GM19328 (cell line): ENCODE measurements around the gene KHDC1.
"Not testable (repeated sequence)": the region's sequence is repeated elsewhere in the genome, so short reads cannot be mapped to it uniquely, and the experiment has no call there.

Experiments used
- ATAC-seq: cut with Tn5 transposase; IDR thresholded peaks from one replicate; pipeline ENCODE4 v1.9.1; 2021; ENCODE audit warnings: mild to moderate bottlenecking, moderate library complexity; ENCODE audit not compliant: unreplicated experiment

The KHDC1 gene, protein sequence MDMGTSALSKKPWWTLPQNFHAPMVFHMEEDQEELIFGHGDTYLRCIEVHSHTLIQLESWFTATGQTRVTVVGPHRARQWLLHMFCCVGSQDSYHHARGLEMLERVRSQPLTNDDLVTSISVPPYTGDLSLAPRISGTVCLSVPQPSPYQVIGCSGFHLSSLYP

DNA sequence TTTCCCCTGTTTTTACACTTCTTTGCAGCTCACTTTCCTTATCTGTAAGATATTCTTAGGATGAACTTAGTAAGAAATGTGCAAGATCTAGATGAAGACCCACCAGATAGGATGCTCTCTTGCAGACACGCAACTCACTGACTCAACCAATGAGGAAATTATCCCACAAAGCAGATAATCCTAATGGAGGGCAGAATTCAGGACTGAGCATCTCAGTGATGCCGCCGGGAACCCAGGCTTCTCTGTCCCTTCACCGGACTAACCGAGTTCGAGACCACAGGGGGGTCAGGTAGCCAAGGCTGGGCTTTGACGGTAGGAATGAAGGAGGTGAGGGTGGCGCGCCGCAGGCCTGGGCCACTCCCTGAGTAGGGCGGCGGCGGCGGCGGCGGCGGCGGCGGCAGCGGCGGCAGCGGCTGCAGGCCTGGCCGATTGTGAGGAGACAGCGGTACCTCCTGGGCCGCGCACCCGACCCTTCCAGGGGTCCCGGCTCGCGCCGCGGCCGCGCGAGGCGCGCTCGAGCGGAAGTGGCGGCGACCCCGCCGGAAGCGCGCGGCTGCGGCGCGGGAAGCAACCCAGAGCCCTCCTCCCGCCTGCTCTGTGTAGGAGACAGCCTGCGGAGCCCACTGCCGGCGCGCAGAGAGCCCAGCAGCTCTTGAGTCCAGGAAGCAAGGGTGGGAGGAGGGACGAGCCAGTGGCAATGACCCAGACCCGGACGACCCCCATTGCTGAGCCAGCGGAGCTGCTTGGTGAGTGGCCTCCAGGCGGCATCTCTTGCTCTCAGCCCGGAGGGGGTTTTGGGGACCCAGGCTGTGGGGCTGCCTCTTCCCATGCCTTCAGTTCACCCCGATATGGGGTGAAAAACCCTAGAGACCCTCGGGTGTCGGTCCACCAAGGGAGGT is at the start of gene KHDC1:
TSS of gene KHDC1 (minus strand) at position 526 of the 899 bp plus-strand sequence. CDS start 20,679 bp downstream, outside the sequence.
- ATAC-seq, result peak; percentile 93

DNA sequence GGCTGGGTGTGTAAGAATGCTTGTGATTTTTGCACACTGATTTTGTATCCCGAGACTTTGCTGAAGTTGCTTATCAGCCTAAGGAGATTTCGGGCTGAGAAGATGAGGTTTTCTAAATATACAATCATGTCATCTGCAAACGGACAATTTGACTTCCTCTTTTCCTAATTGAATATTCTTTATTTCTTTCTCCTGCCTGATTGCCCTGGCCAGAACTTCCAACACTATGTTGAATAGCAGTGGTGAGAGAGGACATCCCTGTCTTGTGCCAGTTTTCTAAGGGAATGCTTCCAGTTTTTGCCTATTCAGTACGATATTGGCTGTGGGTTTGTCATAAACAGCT is 47.5 kb upstream of the KHDC1 start:
- ATAC-seq, result not testable (repeated sequence)

DNA sequence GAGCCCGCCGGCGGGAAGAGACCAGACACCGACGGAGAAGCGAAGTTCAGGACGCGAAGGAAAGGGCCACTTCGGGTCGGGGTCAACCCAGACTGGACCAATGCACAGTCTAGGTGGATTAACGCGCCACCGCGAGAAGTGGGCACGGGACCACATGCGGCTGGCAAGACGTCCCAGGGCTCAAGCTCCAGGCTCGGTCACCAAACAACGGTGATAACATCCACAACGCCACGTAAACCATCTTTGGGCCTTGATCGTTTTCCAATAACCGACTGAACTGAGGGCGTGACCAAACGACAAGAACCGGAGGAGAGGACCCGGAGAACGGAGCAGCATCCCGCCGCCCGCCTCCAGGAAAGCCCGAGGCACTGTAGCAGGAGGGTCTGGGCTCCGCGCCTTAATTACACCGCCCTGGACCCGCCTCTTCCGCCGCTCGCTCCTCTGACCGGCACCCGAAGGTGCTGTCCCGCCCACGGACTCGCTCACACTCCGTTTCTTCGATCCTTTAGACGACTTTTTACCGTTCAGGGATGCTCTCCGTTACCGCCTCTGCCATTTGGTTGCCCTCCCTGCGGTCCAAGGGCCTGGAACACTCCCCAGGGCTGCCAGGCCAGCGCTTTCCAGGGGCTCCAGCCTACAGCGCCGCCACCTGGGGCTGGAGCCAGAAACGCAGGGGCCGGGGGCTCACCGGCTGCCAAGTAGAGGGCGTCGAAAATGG is 46.9 kb upstream of the KHDC1 start:
- ATAC-seq, result peak; percentile 98

DNA sequence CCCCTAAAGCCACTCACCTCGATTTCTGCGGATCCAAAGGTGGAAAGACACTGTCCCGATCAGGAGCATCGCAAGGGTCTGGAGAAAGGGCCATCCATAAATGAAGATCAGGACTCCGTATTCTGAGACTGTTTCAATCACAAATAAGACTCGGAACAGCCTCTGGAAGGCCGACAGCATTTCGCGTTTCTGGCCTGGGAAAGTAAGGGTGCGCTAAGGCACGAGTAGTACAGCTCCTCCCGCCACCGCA is 46.5 kb upstream of the KHDC1 start:
- no peak for ATAC-seq

DNA sequence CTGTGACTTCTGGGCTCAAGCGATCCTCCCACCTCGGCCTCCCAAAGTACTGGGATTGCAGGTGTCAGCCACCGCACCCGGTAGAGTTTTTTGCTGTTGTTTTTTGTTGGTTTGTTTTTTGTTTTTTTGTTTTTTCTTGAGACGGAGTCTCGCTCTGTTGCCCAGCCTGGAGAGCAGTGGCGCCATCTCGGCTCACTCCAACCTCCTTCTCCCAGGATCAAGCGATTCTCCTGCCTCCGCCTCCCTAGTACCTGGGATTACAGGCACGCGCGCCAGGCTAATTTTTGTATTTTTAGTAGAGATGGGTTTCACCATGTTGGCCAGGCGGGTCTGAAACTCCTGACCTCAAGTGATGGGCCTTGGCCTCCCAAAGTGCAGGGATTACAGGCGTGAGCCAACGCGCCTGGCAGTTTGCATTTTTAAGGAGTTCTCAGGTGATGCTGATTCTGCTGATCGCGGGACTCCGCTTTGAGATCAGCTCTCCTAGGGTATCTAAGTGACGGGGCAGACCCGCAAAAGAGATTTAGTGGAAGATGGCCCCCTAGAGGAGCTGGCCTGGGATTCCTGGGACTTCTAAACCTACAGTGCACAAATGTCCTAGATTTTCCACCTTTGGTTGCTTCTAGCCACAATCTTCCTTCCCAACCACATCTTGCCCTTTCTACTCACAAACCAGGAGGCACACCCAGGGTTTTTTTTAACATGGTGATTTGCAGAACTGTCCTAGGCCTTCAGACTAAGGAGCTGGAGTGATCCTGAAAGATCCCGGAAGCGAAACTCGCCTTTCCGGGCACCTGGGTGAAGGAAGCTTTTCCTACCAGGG is 45.9 kb upstream of the KHDC1 start:
- ATAC-seq, result no peak

DNA sequence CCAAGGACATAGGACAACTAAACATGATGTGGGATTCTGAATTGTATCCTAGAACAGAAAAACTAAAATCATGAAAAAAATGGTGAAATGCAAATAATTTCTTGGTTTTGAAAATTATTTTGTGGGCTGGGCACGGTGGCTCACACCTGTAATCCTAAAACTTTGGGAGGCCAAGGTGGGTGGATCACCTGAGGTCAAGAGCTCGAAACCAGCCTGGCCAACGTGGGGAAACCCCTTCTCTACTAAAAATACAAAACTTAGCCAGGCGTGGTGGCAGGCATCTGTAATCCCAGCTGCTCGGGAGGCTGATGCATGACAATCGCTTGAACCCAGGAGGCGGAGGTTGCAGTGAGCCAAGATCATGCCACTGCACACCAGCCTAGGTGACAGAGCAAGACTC is 40.8 kb upstream of the KHDC1 start:
- ATAC-seq, result not testable (repeated sequence)

DNA sequence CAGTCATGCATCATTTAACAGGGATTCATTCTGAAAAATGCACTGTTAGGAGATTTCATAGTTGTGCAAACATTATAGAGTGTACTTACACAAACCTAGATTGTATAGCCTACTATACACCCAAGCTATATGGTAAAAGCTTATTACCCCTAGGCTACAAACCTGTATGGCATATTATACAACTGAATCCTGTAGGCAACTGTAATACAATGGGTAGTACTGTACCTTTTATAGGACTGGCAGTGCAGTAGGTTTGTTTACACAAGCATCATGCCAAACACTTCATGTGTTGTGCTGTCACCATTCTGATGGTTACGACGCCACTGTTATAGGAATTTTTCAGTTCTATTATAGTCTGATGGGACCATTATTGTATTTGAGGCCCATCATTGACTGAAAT is 39.3 kb upstream of the KHDC1 start:
- no peak for ATAC-seq

DNA sequence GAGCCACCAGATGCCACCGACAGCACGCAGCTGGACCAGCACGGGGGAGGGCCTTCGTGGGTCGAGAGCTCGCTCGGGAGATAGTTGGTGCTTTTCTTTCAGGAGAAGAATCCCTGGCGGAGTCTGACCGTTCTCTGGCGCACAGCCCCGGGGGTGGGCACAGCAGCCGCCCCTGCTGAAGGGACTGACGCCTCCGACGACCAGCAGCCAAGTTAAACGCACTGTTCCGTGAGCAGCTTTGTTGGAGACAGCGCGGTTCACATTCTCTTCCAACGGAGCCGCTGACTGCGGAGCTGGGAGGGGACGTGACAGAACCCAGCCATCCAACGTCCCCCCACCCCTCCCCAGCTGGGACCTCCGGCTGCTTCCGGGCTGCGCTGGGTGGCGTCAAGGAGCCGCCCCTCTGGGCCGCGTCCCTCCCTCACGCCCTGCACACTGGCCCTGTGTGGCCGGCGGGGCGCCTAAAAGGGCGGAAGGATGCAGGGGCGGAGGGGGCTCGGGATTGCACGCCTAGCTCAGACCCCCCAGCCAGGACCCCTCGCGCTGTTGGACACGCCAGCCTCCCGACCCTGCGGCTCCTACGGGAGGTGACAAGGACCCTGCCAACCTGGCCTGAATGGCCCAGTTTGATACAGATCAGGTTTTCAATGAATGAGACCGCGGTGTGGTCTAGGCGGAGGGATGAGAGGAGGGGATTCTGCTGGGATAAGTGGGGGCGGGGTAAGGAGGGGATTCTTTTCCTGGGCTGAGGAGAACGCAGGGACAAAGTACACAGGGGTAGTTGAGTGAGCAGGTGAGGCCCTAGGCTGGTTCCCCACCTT is 36.4 kb upstream of the KHDC1 start:
- no peak for ATAC-seq

DNA sequence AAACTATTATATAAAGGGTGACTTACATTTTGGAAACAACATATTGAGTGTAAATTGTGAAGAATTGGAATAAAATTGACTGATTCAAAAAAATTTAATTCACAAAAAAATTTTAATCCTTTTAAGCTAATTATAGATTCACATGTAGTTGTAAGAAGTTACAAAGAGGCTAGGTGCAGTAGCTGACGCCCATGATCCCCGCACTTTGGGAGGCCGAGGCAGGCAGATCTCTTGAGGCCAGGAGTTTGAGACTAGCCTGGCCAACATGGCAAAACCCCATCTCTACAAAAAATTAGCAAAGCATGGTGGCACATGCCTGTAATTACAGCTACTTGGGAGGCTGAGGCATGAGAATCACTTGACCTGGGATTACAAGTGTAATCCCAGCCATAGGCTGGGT is 30.3 kb upstream of the KHDC1 start:
- no peak for ATAC-seq

DNA sequence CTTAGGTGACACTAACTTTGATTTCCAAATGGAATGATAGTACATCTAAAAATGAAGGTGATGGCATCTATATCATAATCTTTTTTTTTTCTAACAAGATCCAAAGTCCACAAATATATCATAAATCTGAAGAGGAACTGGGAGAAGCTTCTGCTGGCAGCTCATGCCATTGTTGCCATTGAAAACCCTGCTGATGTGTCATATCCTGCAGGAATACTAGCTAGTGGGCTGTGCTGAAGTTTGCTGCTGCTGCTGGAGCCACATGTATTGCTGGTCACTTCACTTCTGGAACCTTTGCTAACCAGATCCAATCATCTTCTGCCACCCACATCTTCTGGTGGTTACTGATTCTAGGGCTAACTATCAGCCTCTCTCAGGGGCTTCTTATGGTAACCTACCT is 27.4 kb upstream of the KHDC1 start:
- ATAC-seq, result no peak

DNA sequence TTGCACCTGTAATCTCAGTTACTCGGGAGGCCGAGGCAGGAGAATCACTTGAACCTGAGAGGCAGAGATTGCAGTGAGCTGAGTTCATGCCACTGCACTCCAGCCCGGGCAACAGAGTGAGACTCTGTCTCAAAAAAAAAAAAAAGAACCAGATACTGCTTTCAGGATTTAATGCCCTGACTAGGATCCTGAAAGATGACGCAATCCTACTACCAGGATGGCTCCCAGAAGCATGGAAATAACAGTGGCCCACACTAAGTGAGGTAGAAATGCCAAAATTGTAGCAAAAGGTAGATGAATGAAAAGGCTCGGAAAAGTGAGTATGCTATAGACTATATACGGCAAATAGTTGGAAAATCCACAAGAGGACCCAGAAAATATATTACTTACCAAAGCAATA is 23.8 kb upstream of the KHDC1 start:
- ATAC-seq, result no peak

DNA sequence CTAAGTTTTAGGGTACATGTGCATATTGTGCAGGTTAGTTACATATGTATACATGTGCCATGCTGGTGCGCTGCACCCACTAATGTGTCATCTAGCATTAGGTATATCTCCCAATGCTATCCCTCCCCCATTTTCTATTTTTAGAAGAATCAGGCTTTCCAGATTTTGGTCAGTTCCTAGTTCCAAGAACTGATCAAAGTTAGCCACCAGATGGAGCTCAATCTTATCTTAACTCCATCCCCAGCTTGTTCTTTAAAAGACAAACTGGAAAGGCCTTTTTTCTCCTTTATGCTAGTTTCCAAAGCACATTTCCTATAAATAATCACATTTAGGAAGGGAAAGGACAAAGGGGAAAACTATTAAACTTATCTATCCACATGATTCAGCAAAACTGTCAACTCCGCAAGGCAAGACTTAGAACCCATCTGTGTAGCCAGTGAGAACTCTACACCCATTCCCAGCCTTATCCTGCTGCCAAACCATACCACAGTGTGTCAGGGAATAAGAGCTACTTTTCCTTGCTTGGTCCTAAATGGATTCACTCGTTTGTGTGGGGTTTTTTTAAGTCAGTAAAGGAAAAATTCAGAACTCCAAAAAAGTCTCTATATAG is 22.8 kb upstream of the KHDC1 start:
- no peak for ATAC-seq

DNA sequence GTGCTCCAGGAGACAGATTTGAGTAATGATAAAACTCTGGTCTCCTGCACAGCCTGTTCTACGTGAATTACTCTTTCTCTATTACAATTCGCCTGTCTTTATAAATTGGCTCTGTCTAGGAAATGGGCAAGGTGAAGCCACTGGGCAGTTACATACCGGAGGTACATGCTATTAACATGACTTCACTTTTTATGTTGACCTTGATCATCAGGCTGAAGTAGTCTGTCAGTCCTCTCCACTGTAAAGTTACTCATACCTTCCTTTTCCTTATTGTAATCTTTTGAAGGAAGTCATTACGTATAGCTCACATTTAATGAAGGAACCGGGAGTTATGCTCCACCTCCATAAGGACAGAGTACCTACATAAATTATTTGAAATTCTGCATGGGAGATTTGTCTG is 19.9 kb upstream of the KHDC1 start:
- ATAC-seq, result no peak

DNA sequence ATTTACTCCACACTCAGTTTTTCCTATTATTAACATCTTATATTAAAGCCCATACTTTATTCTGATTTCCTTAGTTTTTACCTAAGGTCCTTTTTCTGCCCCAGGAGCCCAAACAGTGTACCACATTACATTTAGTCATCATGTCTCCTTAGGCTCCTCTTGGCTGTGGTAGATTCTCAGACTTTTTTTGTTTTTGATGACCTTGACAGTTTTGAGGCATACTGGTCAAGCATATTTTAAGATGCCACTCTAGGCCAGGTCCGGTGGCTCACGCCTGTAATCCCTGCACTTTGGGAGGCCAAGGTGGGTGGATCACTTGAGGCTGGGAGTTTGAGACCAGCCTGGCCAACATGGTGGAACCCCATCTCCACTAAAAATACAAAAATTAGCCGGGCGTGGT is 18.7 kb upstream of the KHDC1 start:
- ATAC-seq, result not testable (repeated sequence)

DNA sequence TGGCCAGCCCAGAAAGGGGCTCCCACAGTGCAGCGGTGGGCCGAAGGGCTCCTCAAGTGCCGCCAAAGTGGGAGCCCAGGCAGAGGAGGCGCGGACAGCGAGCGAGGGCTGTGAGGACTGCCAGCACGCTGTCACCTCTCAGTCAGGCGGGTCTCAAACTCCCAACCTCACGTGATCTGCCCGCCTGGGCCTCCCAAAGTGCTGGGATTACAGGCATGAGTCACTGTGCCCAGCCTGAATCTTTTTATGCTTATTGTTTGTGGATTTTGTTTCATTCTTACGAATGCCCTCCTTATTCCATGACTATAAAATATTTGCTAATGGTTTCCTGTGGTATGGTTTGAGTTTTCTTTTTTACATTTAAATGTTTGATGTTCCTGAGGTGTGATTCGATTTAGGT is 6.3 kb upstream of the KHDC1 start:
- not testable (repeated sequence) for ATAC-seq

DNA sequence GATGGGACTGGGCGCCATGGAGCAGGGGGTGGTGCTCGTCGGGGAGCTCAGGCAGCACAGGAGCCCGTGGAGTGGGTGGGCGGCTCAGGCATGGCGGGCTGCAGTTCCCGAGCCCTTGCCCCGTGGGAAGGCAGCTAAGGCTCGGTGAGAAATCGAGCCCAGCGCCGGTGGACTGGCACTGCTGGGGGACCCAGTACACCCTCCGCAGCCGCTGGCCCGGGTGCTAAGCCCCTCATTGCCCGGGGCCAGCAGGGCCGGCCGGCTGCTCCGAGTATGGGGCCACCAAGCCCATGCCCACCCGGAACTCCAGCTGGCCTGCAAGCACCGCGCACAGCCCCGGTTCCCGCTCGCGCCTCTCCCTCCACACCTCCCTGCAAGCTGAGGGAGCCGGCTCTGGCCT is 5.9 kb upstream of the KHDC1 start:
- not testable (repeated sequence) for ATAC-seq

DNA sequence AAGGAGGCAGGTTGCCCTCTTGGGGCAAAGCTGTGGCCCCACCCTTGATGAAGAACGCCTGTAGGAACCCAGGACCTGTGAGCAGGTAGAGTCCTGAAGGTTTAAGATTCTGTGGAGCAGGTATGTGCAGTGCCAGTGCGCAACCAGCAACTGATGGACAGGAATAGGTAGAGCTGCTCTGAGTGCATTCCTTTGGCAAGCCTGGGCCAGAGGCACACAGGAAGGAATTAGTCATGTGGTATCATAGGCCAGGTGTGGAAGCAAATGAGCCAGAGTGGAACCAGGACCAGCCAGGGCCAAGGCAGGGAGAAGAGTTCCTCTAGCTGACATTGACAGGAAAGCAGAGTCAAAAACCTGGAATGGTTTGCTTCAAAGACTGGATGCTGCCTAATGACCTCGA is 1.4 kb upstream of the KHDC1 start:
- no peak for ATAC-seq

DNA sequence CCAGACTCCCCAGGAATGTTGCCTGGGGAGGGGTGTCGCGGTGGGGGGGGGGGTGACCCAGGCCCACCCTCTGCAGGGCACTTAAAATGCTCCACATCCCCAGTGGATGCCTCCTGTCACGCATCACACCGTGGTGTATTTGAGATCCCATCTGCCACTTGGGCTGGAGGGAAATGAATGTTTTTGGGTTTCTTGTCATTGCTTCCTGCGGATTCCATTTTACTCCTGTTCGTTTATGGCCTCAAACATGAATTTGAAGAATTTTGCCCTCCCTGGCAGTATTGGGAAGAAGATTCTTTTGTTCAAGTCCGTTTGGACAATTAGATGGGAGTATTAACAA is 544 bp upstream of the KHDC1 start:
- no peak for ATAC-seq

DNA sequence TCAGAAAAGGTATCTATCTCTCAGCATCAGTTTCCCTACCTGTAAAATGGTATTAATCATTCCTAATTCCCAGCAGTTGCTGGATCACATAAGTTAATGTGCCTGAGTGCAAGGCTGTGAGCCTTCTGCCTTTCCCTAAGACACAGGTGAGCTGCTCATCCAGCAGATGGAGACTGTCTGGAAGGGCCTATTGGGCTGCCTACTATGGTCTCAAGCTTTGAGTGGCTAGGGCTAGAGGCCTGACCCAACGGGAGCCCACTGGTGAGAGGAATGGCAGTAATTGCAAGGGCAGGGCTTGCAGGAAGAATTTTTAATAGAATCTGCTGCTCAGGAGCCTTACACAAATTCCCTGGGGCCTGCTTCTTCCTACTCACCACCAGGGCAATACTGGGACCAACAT is 4.3 kb downstream of the KHDC1 start:
- ATAC-seq, result no peak

DNA sequence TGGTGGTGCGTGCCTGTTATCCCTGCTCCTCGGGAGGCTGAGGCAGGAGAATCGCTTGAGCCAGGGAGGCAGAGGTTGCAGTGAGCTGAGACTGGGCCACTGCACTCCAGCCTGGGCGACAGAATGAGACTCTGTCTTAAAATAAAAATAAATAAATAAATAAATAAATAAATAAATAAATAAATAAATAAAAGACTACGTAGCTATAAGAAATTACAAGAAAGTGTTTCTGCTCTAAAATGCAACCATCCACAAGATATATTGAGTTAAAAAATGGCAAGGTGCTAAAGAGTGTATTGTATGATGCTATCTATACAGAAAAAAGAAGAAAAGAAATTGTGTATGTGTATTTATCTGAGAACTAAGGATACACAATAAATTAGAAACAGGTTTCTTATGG is 8.7 kb downstream of the KHDC1 start:
- ATAC-seq, result not testable (repeated sequence)
